GM12873 (cell line): Measurements from ENCODE around the gene PRR23C.

Source experiments
- CTCF ChIP-seq: IDR thresholded peaks from 2 replicates; pipeline ENCODE4 v1.5.1; 2012; ENCODE audit warnings: low read depth, mild to moderate bottlenecking, moderate library complexity, low read length, control low read depth; ENCODE audit not compliant: insufficient read depth; ENCODE audit errors: missing control alignments

Gene PRR23C

GRCh38 chr3:139052802-139053600 is 8.3 kb upstream of the PRR23C start:
- no peak for TF ChIP-seq CTCF

- TF ChIP-seq CTCF = no peak
These were observed 932 bp downstream of the PRR23C start for GRCh38 chr3:139043554-139044365.

DNA sequence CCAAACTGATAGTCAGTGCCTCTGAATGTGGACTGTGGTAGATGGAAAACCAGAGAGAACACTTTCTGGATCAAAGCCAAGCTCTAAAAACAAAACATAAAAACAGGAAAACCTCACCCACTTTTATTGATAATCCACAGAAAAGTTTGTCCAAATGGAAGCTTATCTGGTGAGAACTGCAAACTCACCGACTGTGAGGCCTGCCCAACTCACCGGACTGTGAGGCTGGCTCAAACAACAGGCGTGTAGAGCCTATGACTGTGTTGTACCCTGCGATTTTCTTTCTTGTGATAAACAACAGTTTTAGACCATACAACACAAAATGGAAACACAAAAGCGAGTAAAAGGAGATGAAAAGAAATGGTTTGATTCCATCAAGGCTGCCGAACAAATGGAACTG is 7.2 kb downstream of the PRR23C start:
- TF ChIP-seq CTCF = no peak

- no peak for TF ChIP-seq CTCF
These were observed 12.2 kb downstream of the PRR23C start for GRCh38 chr3:139032326-139033002.

DNA sequence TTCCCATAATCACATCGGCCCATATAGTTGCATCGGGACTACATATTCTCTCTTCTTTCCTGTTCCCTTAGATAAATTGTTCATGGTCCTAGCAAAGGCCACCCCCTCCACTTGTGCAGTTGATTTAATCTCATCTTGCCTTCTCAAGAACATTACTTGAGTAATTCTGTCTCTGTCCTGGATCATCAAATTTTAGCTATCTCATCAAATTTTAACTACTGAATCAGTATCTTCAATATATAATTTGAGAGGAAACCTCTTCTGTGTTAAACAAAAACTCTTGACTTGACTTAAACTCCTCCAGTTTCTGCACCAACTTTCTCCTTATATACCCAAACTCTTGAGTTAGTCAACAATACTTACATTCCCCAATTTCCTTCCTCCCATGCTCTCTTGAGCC is 19.7 kb downstream of the PRR23C start:
- no peak for TF ChIP-seq CTCF

GRCh38 chr3:139020868-139021234 is 23.8 kb downstream of the PRR23C start, which contains the start of gene PRR23B:
TSS of gene PRR23B (minus strand) at chr3:139020926. CDS start at chr3:139020661, 265 bp downstream.
- TF ChIP-seq CTCF = no peak
